Mesendoderm (in vitro differentiated cells): ENCODE data around the gene BICD1.
"Not testable (repeated sequence)": the region's sequence is repeated elsewhere in the genome, so short reads cannot be mapped to it uniquely, and the experiment has no call there.

Experiments
- DNase-seq: peaks from one replicate; pipeline ENCODE4 v3.0.0; 2013
- H2AK5ac ChIP-seq: 2 replicates; pipeline ENCODE4 v1.6.1; 2013; ENCODE audit warnings: low read length, inconsistent platforms
- H2BK120ac ChIP-seq: 2 replicates; pipeline ENCODE4 v1.6.1; 2013; ENCODE audit warnings: low read depth, mild to moderate bottlenecking, low read length, moderate library complexity, mixed read lengths
- H2BK15ac ChIP-seq: replicated peaks from 2 replicates; pipeline ENCODE4 v1.6.1; 2013; ENCODE audit warnings: low read depth, mild to moderate bottlenecking, moderate library complexity
- H2BK5ac ChIP-seq: 2 replicates; pipeline ENCODE4 v1.6.1; 2013; ENCODE audit warnings: low read length, inconsistent platforms
- H3K18ac ChIP-seq: 2 replicates; pipeline ENCODE4 v1.6.1; 2013; ENCODE audit warnings: mild to moderate bottlenecking, low read length, mixed read lengths
- H3K23ac ChIP-seq: one replicate; pipeline ENCODE4 v1.6.1; 2013; ENCODE audit warnings: low read length
- H3K27ac ChIP-seq: 2 replicates; pipeline ENCODE4 v1.5.1; 2013; ENCODE audit warnings: low read depth, mild to moderate bottlenecking, inconsistent platforms, low read length, moderate library complexity
- H3K27me3 ChIP-seq: 2 replicates; pipeline ENCODE4 v1.6.1; 2013; ENCODE audit warnings: low read length, control low read depth, mild to moderate bottlenecking, inconsistent platforms; ENCODE audit not compliant: insufficient read depth, poor library complexity
- H3K36me3 ChIP-seq: 2 replicates; pipeline ENCODE4 v1.6.1; 2013; ENCODE audit warnings: low read length, inconsistent platforms; ENCODE audit not compliant: control insufficient read depth, insufficient read depth
- H3K4ac ChIP-seq: one replicate; pipeline ENCODE4 v1.6.1; 2013; ENCODE audit warnings: low read depth, mild to moderate bottlenecking, low read length, moderate library complexity
- H3K4me1 ChIP-seq: 2 replicates; pipeline ENCODE4 v1.6.1; 2013; ENCODE audit warnings: low read depth, low read length, inconsistent platforms; ENCODE audit not compliant: control insufficient read depth
- H3K4me2 ChIP-seq: 2 replicates; pipeline ENCODE4 v1.6.1; 2013; ENCODE audit warnings: low read length
- H3K4me3 ChIP-seq: 2 replicates; pipeline ENCODE4 v1.5.1; 2013; ENCODE audit warnings: mild to moderate bottlenecking, low read length
- H3K56ac ChIP-seq: one replicate; pipeline ENCODE4 v1.6.1; 2013; ENCODE audit warnings: low read length
- H3K79me1 ChIP-seq: 2 replicates; pipeline ENCODE4 v1.6.1; 2013; ENCODE audit warnings: low read length, inconsistent platforms
- H3K79me2 ChIP-seq: 2 replicates; pipeline ENCODE4 v1.6.1; 2013; ENCODE audit warnings: mild to moderate bottlenecking, low read length; ENCODE audit not compliant: control insufficient read depth, insufficient read depth
- H3K9ac ChIP-seq: 2 replicates; pipeline ENCODE4 v1.6.1; 2013; ENCODE audit warnings: low read length, inconsistent platforms
- H4K5ac ChIP-seq: one replicate; pipeline ENCODE4 v1.6.1; 2013; ENCODE audit warnings: low read length
- H4K8ac ChIP-seq: one replicate; pipeline ENCODE4 v1.6.1; 2013; ENCODE audit warnings: low read depth, mild to moderate bottlenecking, control low read depth, low read length, moderate library complexity
- WGBS: extraction: QIAGEN DNeasy Blood & Tissue Kit; methylation state at CpG from one replicate; pipeline ENCODE4 v1.1.7; 2013; ENCODE audit warnings: low lambda C conversion rate, missing lambda C conversion rate; ENCODE audit not compliant: insufficient coverage; ENCODE audit errors: extremely low coverage; 5-methylcytosine and 5-hydroxymethylcytosine counted together

BICD1 gene

GRCh38 chr12:32179011-32179395, 72.4 kb downstream of the BICD1 start:
- peak; percentile 64 for DNase-seq
- Histone ChIP-seq H2BK15ac (no peak overlapping the region), H4K5ac (no peak overlapping the region), H2BK120ac (no peak overlapping the region), H3K56ac (no peak overlapping the region), H3K23ac (no peak overlapping the region), H3K9ac (no peak overlapping the region), H3K4ac (no peak overlapping the region), H3K18ac (no peak overlapping the region), H3K27me3 (no peaks in the 10 kb centered on the region), H3K4me1 (peaks cover 4% of the 10 kb centered on the region), H3K79me1 (peaks cover 4% of the 10 kb centered on the region), H2BK5ac (no peak overlapping the region), H3K27ac (no peak overlapping the region), H2AK5ac (no peak overlapping the region), H3K4me2 (no peak overlapping the region), H3K4me3 (no peak overlapping the region), H3K36me3 (no peaks in the 10 kb centered on the region), H4K8ac (no peak overlapping the region), H3K79me2 (peaks cover 5% of the 10 kb centered on the region)
- WGBS, result no CpG with 5 or more reads among the region's 6 CpGs

DNA sequence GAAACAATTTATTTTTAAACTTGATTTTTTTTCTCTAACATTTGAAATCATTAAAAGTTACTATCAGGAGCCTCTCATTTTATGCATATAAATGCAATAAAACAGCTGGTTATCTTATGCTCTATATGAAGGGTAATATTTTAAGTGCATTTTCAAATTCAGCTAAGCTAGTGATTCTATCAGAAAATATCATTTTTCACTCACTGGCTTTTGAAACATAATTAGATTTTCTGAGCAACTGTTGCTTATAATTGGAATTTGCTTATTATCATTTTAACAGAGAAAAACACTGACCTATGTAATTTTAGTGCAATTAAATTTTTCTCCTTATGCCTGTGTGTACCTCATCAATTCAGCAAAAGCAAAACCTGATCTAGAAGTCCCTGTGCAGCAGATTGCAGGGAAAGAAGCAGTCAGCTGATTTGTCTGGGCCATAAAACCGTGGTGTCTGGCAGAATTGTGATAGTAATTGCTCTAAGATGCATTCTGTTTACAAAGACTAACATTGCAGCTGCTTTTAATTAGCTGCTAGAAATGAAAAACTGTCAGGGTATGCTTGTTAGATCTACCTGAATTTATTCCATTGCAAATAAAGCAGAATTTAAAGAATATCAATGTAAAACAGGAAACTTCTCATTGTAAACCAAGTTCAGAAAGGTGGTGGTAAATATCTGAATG, 75.0 kb downstream of the BICD1 start:
- Histone ChIP-seq H3K18ac (peak overlapping the region; percentile 68), H3K36me3 (no peaks in the 10 kb centered on the region), H3K27ac (no peak overlapping the region), H4K8ac (peak overlapping the region; percentile 13), H3K79me1 (peaks cover 5% of the 10 kb centered on the region), H3K4me2 (no peak overlapping the region), H2BK5ac (no peak overlapping the region), H3K27me3 (no peaks in the 10 kb centered on the region), H3K9ac (no peak overlapping the region), H3K4ac (no peak overlapping the region), H3K56ac (no peak overlapping the region), H3K23ac (no peak overlapping the region), H3K4me3 (no peak overlapping the region), H2BK15ac (no peak overlapping the region), H2AK5ac (no peak overlapping the region), H3K79me2 (peaks cover 7% of the 10 kb centered on the region), H2BK120ac (no peak overlapping the region), H4K5ac (no peak overlapping the region), H3K4me1 (peaks cover 4% of the 10 kb centered on the region)
- no CpG with 5 or more reads among the region's 1 CpG for WGBS
- no peak for DNase-seq

GRCh38 chr12:32183650-32184049, 77.0 kb downstream of the BICD1 start:
- H3K23ac ChIP-seq, result no peak overlapping the region
- no peak overlapping the region for H3K4me3 ChIP-seq
- no peak overlapping the region for H3K56ac ChIP-seq
- H3K4me2 ChIP-seq, result no peak overlapping the region
- H3K4me1 ChIP-seq, result peaks cover 4% of the 10 kb centered on the region
- WGBS, result no CpG with 5 or more reads among the region's 1 CpG
- peaks cover 5% of the 10 kb centered on the region for H3K79me1 ChIP-seq
- no peaks in the 10 kb centered on the region for H3K27me3 ChIP-seq
- DNase-seq, result peak; percentile 95
- H4K5ac ChIP-seq, result no peak overlapping the region
- H2BK5ac ChIP-seq, result no peak overlapping the region
- H2AK5ac ChIP-seq, result no peak overlapping the region
- no peak overlapping the region for H3K18ac ChIP-seq
- H2BK15ac ChIP-seq, result no peak overlapping the region
- peaks cover 6% of the 10 kb centered on the region for H3K79me2 ChIP-seq
- H3K9ac ChIP-seq, result no peak overlapping the region
- no peaks in the 10 kb centered on the region for H3K36me3 ChIP-seq
- no peak overlapping the region for H2BK120ac ChIP-seq
- no peak overlapping the region for H3K27ac ChIP-seq
- H4K8ac ChIP-seq, result no peak overlapping the region
- no peak overlapping the region for H3K4ac ChIP-seq

DNA sequence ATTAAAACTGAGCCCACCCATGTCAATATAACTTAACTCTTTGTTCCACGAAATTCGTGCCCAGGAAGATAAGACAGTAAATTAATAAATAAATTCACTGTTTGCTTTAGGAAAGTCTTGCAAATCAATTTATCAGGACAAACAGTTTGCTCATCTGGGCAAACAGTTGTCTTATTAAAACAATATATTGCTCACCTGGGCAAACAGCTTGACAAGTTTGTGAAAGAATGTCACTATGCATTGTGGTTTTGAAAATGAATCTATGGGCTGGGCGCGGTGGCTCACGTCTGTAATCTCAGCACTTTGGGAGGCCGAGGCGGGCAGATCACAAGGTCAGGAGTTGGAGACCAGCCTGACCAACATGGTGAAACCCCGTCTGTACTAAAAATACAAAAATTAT, 80.5 kb downstream of the BICD1 start:
- no CpG with 5 or more reads among the region's 8 CpGs for WGBS
- H3K56ac ChIP-seq, DNase-seq, H3K79me1 ChIP-seq, H3K4me1 ChIP-seq, H3K23ac ChIP-seq, H4K8ac ChIP-seq, H3K18ac ChIP-seq, H2AK5ac ChIP-seq, H3K4me3 ChIP-seq, H3K27me3 ChIP-seq, H3K27ac ChIP-seq, H2BK120ac ChIP-seq, H4K5ac ChIP-seq, H3K4me2 ChIP-seq, H3K4ac ChIP-seq, H3K9ac ChIP-seq, H2BK15ac ChIP-seq, H2BK5ac ChIP-seq, H3K36me3 ChIP-seq, H3K79me2 ChIP-seq: not testable (repeated sequence)

- H2BK120ac ChIP-seq, result no peak overlapping the region
- no peak overlapping the region for H3K4ac ChIP-seq
- H3K4me2 ChIP-seq, result no peak overlapping the region
- H2BK15ac ChIP-seq, result no peak overlapping the region
- no peaks in the 10 kb centered on the region for H3K79me2 ChIP-seq
- no peaks in the 10 kb centered on the region for H3K27me3 ChIP-seq
- H3K23ac ChIP-seq, result no peak overlapping the region
- H4K5ac ChIP-seq, result no peak overlapping the region
- no peak overlapping the region for H3K9ac ChIP-seq
- H3K56ac ChIP-seq, result no peak overlapping the region
- H3K4me3 ChIP-seq, result no peak overlapping the region
- H2BK5ac ChIP-seq, result no peak overlapping the region
- H4K8ac ChIP-seq, result no peak overlapping the region
- no peaks in the 10 kb centered on the region for H3K36me3 ChIP-seq
- H2AK5ac ChIP-seq, result no peak overlapping the region
- H3K27ac ChIP-seq, result no peak overlapping the region
- peaks cover 4% of the 10 kb centered on the region for H3K79me1 ChIP-seq
- no peak overlapping the region for H3K18ac ChIP-seq
- no peaks in the 10 kb centered on the region for H3K4me1 ChIP-seq
- no peak for DNase-seq
- WGBS, result no CpG with 5 or more reads among the region's 3 CpGs
Observed at GRCh38 chr12:32191445-32191844, 84.8 kb downstream of the BICD1 start.
